SH-SY5Y (cell line): ENCODE results near the gene GNAL.

Source experiments
- GATA2 ChIP-seq: IDR thresholded peaks from 2 replicates; pipeline ENCODE4 v1.6.1; 2011; ENCODE audit warnings: mild to moderate bottlenecking, low read depth, low read length
- GATA3 ChIP-seq: IDR thresholded peaks from 2 replicates; pipeline ENCODE4 v1.6.1; 2011; ENCODE audit warnings: low read depth, mild to moderate bottlenecking, low read length, moderate library complexity

GNAL gene

GRCh38 chr18:11665587-11665986 lies 23.5 kb upstream of the GNAL start:
- TF ChIP-seq GATA3: no peak
- TF ChIP-seq GATA2: no peak

GRCh38 chr18:11666176-11666575 lies 22.9 kb upstream of the GNAL start:
- TF ChIP-seq GATA3: no peak
- no peak for TF ChIP-seq GATA2

- TF ChIP-seq GATA3 (no peak), GATA2 (no peak)
Measured at GRCh38 chr18:11666831-11667230, 22.2 kb upstream of the GNAL start.

GRCh38 chr18:11667578-11667977 lies 21.5 kb upstream of the GNAL start:
- no peak for TF ChIP-seq GATA2
- no peak for TF ChIP-seq GATA3

GRCh38 chr18:11668441-11669169 lies 20.5 kb upstream of the GNAL start:
- TF ChIP-seq GATA3: no peak
- no peak for TF ChIP-seq GATA2

- TF ChIP-seq GATA2: no peak
- TF ChIP-seq GATA3: no peak
Measured at GRCh38 chr18:11669271-11669947, 19.7 kb upstream of the GNAL start.

- no peak for TF ChIP-seq GATA2
- no peak for TF ChIP-seq GATA3
Measured at GRCh38 chr18:11669948-11670275, 19.2 kb upstream of the GNAL start.

- TF ChIP-seq GATA2 (no peak), GATA3 (no peak)
Measured at GRCh38 chr18:11671156-11671555, 17.9 kb upstream of the GNAL start.

- TF ChIP-seq GATA2: no peak
- no peak for TF ChIP-seq GATA3
Measured at GRCh38 chr18:11672198-11672597, 16.9 kb upstream of the GNAL start.

- TF ChIP-seq GATA2 (no peak), GATA3 (no peak)
Measured at GRCh38 chr18:11672846-11673454, 16.1 kb upstream of the GNAL start.

GRCh38 chr18:11673560-11673959 lies 15.5 kb upstream of the GNAL start:
- TF ChIP-seq GATA2 (no peak), GATA3 (no peak)

GRCh38 chr18:11674119-11674518 lies 14.9 kb upstream of the GNAL start:
- TF ChIP-seq GATA3: no peak
- TF ChIP-seq GATA2: no peak

- TF ChIP-seq GATA2 (no peak), GATA3 (no peak)
Measured at GRCh38 chr18:11676386-11676785, 12.7 kb upstream of the GNAL start.

- TF ChIP-seq GATA3 (no peak), GATA2 (no peak)
Measured at GRCh38 chr18:11676867-11677266, 12.2 kb upstream of the GNAL start.

- TF ChIP-seq GATA2: no peak
- no peak for TF ChIP-seq GATA3
Measured at GRCh38 chr18:11678211-11678610, 10.9 kb upstream of the GNAL start.
